SK-N-SH (cell line): ENCODE data around the gene VKORC1L1. TPM values are rescaled to one million over a fixed set of nuclear protein-coding genes. Genes with fewer than 3 reads are reported as not detected.
"Not testable (repeated sequence)": the region's sequence is repeated elsewhere in the genome, so short reads cannot be mapped to it uniquely, and the experiment has no call there.

Source experiments
- CTCF ChIA-PET: fragments of 300-600, 350-600 bp; formaldehyde crosslinking; extraction: SDS; loops from one replicate; lab custom pipeline; 2021; lab: Yijun Ruan, JAX
- POLR2A ChIA-PET: fragments of 350-600 bp; sonication (Branson Sonifier 250); formaldehyde crosslinking; extraction: SDS; loops from one replicate; lab custom pipeline; 2020; ENCODE audit warnings: antibody characterized with exemption, inconsistent platforms; lab: Yijun Ruan, JAX
- DNase-seq: peaks from one replicate; pipeline ENCODE4 v3.0.0; 2012
- H2AFZ ChIP-seq: fragments of 200-600 bp; sonication (generic); 2 replicates; pipeline ENCODE4 v1.8.1; 2016; ENCODE audit warnings: antibody characterized with exemption, mild to moderate bottlenecking, low read depth
- H3F3A ChIP-seq: fragments of 200-600 bp; sonication (generic); replicated peaks from 2 replicates; pipeline ENCODE3; 2016; ENCODE audit warnings: antibody characterized with exemption, mild to moderate bottlenecking; ENCODE audit not compliant: insufficient read depth
- H3K27ac ChIP-seq, 2 experiments: fragments of 200-500 bp in 1 of 2; fragments of 200-600 bp in 1 of 2; sonication (Bioruptor generic) in 1 of 2; sonication (generic), shearing (Covaris generic) in 1 of 2; 2 replicates each; pipeline versions ENCODE4 v1.5.1 to v1.6.1; 2014 to 2016; ENCODE audit warnings: low read depth in 2 of 2, inconsistent platforms in 1 of 2, low read length in 1 of 2, mild to moderate bottlenecking in 1 of 2, mixed read lengths in 1 of 2
- H3K27me3 ChIP-seq: fragments of 200-600 bp; sonication (generic), shearing (Covaris generic); 2 replicates; pipeline ENCODE4 v1.6.1; 2016; ENCODE audit warnings: mixed run types; ENCODE audit not compliant: insufficient read depth
- H3K36me3 ChIP-seq, 2 experiments: fragments of 200-500 bp in 1 of 2; fragments of 200-600 bp in 1 of 2; sonication (Bioruptor generic) in 1 of 2; sonication (generic) in 1 of 2; replicated peaks in 1 of 2; 2 replicates each; pipeline versions ENCODE3 to v1.5.1; 2014 to 2016; ENCODE audit warnings: low read length in 1 of 2, mild to moderate bottlenecking in 1 of 2; ENCODE audit not compliant: insufficient read depth in 2 of 2, control insufficient read depth in 1 of 2
- H3K4me1 ChIP-seq, 2 experiments: fragments of 200-500 bp in 1 of 2; fragments of 200-600 bp in 1 of 2; sonication (Bioruptor generic) in 1 of 2; sonication (generic), shearing (Covaris generic) in 1 of 2; 2 replicates each; pipeline versions ENCODE4 v1.5.1 to v1.6.1; 2014 to 2016; ENCODE audit warnings: low read depth in 1 of 2, low read length in 1 of 2, mixed run types in 1 of 2; ENCODE audit not compliant: insufficient read depth in 2 of 2, control insufficient read depth in 1 of 2
- H3K4me2 ChIP-seq: fragments of 200-600 bp; sonication (generic), shearing (Covaris generic); 2 replicates; pipeline ENCODE4 v1.6.1; 2017; ENCODE audit warnings: mixed run types
- H3K4me3 ChIP-seq, 2 experiments: fragments of 200-500 bp in 1 of 2; fragments of 200-600 bp in 1 of 2; sonication (Bioruptor generic) in 1 of 2; sonication (generic), shearing (Covaris generic) in 1 of 2; 2 replicates each; pipeline versions ENCODE4 v1.5.1 to v1.8.1; 2014 to 2016; ENCODE audit warnings: low read depth in 2 of 2, inconsistent platforms in 1 of 2, low read length in 1 of 2, mild to moderate bottlenecking in 1 of 2, mixed read lengths in 1 of 2, moderate library complexity in 1 of 2
- H3K79me2 ChIP-seq: fragments of 200-600 bp; sonication (generic); 2 replicates; pipeline ENCODE4 v1.8.1; 2017; ENCODE audit warnings: mild to moderate bottlenecking; ENCODE audit not compliant: insufficient read depth
- H3K9ac ChIP-seq: fragments of 200-600 bp; sonication (generic); 2 replicates; pipeline ENCODE4 v1.6.1; 2017; ENCODE audit warnings: mixed run types
- H3K9me2 ChIP-seq: fragments of 200-600 bp; sonication (generic); 2 replicates; pipeline ENCODE4 v1.6.1; 2017; ENCODE audit warnings: mixed run types
- H3K9me3 ChIP-seq: fragments of 200-600 bp; sonication (generic); 2 replicates; pipeline ENCODE4 v1.6.1; 2017; ENCODE audit warnings: mixed run types, mild to moderate bottlenecking, moderate library complexity
- H4K20me1 ChIP-seq: fragments of 200-600 bp; sonication (generic); 2 replicates; pipeline ENCODE4 v1.6.1; 2017; ENCODE audit warnings: mild to moderate bottlenecking, mixed run types; ENCODE audit not compliant: insufficient read depth
- CHD2 ChIP-seq: fragments of 150-350 bp; IDR thresholded peaks from 2 replicates; pipeline ENCODE4 v1.6.1; 2018; ENCODE audit warnings: low read length; ENCODE audit not compliant: partially characterized antibody
- EP300 ChIP-seq, 2 experiments: IDR thresholded peaks; 2 replicates each; pipeline versions ENCODE4 v1.4.0 to v1.6.1; 2012; ENCODE audit warnings: borderline replicate concordance in 1 of 2, low read depth in 1 of 2, low read length in 1 of 2
- FOXM1 ChIP-seq: IDR thresholded peaks from 2 replicates; pipeline ENCODE4 v1.4.0; 2012; ENCODE audit warnings: low read depth, mild to moderate bottlenecking
- GABPA ChIP-seq: IDR thresholded peaks from 2 replicates; pipeline ENCODE4 v1.4.0; 2012; ENCODE audit warnings: low read depth, mild to moderate bottlenecking
- GATA2 ChIP-seq: sonication (generic); formaldehyde crosslinking; IDR thresholded peaks from 2 replicates; pipeline ENCODE4 v1.5.0; 2020; ENCODE audit warnings: mild to moderate bottlenecking, missing genetic modification reagents
- JUND ChIP-seq: IDR thresholded peaks from 2 replicates; pipeline ENCODE4 v1.4.0; 2012
- MEF2A ChIP-seq: IDR thresholded peaks from 2 replicates; pipeline ENCODE4 v1.4.0; 2012; ENCODE audit warnings: low read depth, borderline replicate concordance
- NFIC ChIP-seq: IDR thresholded peaks from 2 replicates; pipeline ENCODE4 v1.4.0; 2012; ENCODE audit warnings: borderline replicate concordance
- NRF1 ChIP-seq: IDR thresholded peaks from 2 replicates; pipeline ENCODE4 v1.6.1; 2012; ENCODE audit warnings: low read depth, mild to moderate bottlenecking, low read length
- POLR2AphosphoS5 ChIP-seq: IDR thresholded peaks from 2 replicates; pipeline ENCODE4 v1.6.1; 2012; ENCODE audit warnings: low read depth, low read length
- RFX5 ChIP-seq: IDR thresholded peaks from 2 replicates; pipeline ENCODE4 v1.6.1; 2012; ENCODE audit warnings: mild to moderate bottlenecking, improper control_type of control experiment, low read length
- RXRA ChIP-seq: IDR thresholded peaks from 2 replicates; pipeline ENCODE4 v1.4.0; 2012; ENCODE audit warnings: low read depth, mild to moderate bottlenecking, borderline replicate concordance
- YY1 ChIP-seq: IDR thresholded peaks from 2 replicates; pipeline ENCODE4 v1.4.0; 2012; ENCODE audit warnings: low read depth, mild to moderate bottlenecking
- WGBS: methylation state at CpG from one replicate; pipeline ENCODE4 v1.1.6; 2017; ENCODE audit warnings: low lambda C conversion rate; 5-methylcytosine and 5-hydroxymethylcytosine counted together
- polyA plus RNA-seq, 3 experiments: library from polyadenylated mRNA; depleted of rRNA; stranded (reverse); fragments of >200 nt; gene quantifications; 2 replicates each; pipeline ENCODE4 v1.2.3, GENCODE V29; 2012
- TF ChIP-seq, protein P1 (sequence below): IDR thresholded peaks from 2 replicates; pipeline ENCODE4 v1.4.0; 2012; ENCODE audit warnings: low read depth
- TF ChIP-seq, protein P2 (sequence below): IDR thresholded peaks from 2 replicates; pipeline ENCODE4; 2012
- TF ChIP-seq, protein P3 (sequence below): fragments of 150-350 bp; IDR thresholded peaks from 2 replicates; pipeline ENCODE4 v1.6.1; 2017; ENCODE audit warnings: antibody characterized with exemption, low read length, low read depth, borderline replicate concordance
- TF ChIP-seq, protein P4 (sequence below): IDR thresholded peaks from 2 replicates; pipeline ENCODE4 v1.4.0; 2012; ENCODE audit warnings: low read depth, borderline replicate concordance

Gene VKORC1L1
- polyA plus RNA-seq, 1 of the 3 experiments (the other 2 are of a cell fraction) = 14.7 TPM

DNA sequence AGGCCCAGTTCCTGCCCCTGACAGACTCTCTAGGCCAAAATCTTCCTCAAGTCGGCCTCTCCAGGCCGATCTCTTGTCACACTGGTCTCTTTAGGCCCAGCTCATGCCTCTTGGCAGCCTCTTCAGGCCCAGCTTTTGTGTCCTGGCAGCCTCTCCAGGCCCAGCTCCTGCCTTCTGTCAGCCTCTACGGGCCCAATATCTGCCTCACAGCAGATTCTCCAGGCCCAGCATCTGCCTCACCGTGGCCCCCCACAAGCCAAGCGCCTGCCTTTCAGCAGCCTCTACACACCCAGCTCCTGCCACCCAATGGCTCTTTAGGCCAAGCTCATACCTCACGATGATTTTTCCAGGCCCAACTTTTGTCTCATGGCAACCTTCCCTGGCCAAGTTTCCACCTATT, 33.0 kb upstream of the VKORC1L1 start:
- Histone ChIP-seq H3K36me3 (peaks cover 0 to 22% of the 10 kb centered on the region in 2 experiments), H3K9ac (no peak overlapping the region), H4K20me1 (no peaks in the 10 kb centered on the region), H2AFZ (no peak overlapping the region), H3K4me2 (no peak overlapping the region), H3K9me2 (no peaks in the 10 kb centered on the region), H3K4me1 (no peaks in the 10 kb centered on the region), H3K27me3 (no peaks in the 10 kb centered on the region), H3K9me3 (no peaks in the 10 kb centered on the region), H3K79me2 (no peaks in the 10 kb centered on the region), H3F3A (no peaks in the 10 kb centered on the region), H3K4me3 (no peak overlapping the region), H3K27ac (no peak overlapping the region)
- WGBS = 88% methylated on average over 6 of the region's 6 CpGs
- DNase-seq = no peak
- TF ChIP-seq RXRA (no peak), POLR2AphosphoS5 (no peak), NRF1 (no peak), CHD2 (no peak), GABPA (no peak), YY1 (no peak)
- ChIA-PET POLR2A (no interaction called here), CTCF (no interaction called here)

DNA sequence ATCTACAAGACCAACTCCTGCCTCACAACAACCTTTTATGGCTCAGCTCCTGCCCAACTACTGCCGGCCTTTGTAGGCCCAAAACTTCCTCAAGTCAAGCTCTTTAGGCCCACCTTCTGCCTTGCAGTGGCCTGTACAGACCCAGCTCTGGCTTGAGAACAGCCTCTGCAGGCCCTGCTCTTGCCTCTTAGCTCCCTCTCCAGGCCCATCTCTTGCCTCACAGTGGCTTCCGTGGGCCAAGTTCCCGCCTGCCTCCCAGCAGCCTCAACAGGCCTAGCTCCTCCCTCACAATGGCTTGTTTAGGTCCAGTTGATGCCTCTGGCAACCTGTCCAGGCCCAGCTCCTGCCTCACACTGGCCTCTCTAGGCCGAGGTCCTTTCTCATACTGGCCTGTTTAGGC, 32.4 kb upstream of the VKORC1L1 start:
- no peak overlapping the region for H3K27ac ChIP-seq
- H3K4me1 ChIP-seq = no peaks in the 10 kb centered on the region
- TF ChIP-seq, protein P1, sequence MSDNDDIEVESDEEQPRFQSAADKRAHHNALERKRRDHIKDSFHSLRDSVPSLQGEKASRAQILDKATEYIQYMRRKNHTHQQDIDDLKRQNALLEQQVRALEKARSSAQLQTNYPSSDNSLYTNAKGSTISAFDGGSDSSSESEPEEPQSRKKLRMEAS = no peak
- no peak for TF ChIP-seq GATA2 (CRISPR knock-in tag)
- no peak for TF ChIP-seq MEF2A
- TF ChIP-seq, protein P2, sequence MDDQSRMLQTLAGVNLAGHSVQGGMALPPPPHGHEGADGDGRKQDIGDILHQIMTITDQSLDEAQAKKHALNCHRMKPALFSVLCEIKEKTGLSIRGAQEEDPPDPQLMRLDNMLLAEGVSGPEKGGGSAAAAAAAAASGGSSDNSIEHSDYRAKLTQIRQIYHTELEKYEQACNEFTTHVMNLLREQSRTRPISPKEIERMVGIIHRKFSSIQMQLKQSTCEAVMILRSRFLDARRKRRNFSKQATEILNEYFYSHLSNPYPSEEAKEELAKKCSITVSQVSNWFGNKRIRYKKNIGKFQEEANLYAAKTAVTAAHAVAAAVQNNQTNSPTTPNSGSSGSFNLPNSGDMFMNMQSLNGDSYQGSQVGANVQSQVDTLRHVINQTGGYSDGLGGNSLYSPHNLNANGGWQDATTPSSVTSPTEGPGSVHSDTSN = no peak
- TF ChIP-seq FOXM1 = no peak
- TF ChIP-seq, protein P3, sequence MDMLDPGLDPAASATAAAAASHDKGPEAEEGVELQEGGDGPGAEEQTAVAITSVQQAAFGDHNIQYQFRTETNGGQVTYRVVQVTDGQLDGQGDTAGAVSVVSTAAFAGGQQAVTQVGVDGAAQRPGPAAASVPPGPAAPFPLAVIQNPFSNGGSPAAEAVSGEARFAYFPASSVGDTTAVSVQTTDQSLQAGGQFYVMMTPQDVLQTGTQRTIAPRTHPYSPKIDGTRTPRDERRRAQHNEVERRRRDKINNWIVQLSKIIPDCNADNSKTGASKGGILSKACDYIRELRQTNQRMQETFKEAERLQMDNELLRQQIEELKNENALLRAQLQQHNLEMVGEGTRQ = no peak
- TF ChIP-seq JUND = no peak
- no peak for TF ChIP-seq EP300 (IDR thresholded peaks at IDR 0.05; ENCODE audit: borderline replicate concordance in 1 of 2, low read depth in 1 of 2, low read length in 1 of 2)
- TF ChIP-seq RFX5 = no peak
- TF ChIP-seq NFIC = no peak
- TF ChIP-seq, protein P4, sequence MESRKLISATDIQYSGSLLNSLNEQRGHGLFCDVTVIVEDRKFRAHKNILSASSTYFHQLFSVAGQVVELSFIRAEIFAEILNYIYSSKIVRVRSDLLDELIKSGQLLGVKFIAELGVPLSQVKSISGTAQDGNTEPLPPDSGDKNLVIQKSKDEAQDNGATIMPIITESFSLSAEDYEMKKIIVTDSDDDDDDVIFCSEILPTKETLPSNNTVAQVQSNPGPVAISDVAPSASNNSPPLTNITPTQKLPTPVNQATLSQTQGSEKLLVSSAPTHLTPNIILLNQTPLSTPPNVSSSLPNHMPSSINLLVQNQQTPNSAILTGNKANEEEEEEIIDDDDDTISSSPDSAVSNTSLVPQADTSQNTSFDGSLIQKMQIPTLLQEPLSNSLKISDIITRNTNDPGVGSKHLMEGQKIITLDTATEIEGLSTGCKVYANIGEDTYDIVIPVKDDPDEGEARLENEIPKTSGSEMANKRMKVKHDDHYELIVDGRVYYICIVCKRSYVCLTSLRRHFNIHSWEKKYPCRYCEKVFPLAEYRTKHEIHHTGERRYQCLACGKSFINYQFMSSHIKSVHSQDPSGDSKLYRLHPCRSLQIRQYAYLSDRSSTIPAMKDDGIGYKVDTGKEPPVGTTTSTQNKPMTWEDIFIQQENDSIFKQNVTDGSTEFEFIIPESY = no peak
- ChIA-PET CTCF (no interaction called here), POLR2A (no interaction called here)
- peaks cover 0 to 16% of the 10 kb centered on the region in 2 experiments for H3K36me3 ChIP-seq
- 86% methylated on average over 4 of the region's 4 CpGs for WGBS
- no peak overlapping the region for H3K4me3 ChIP-seq
- no peaks in the 10 kb centered on the region for H3F3A ChIP-seq
- H4K20me1 ChIP-seq = no peaks in the 10 kb centered on the region
- H3K9me2 ChIP-seq = no peaks in the 10 kb centered on the region
- no peak for DNase-seq
- no peak overlapping the region for H3K9ac ChIP-seq
- H3K79me2 ChIP-seq = no peaks in the 10 kb centered on the region
- H2AFZ ChIP-seq = no peak overlapping the region
- H3K4me2 ChIP-seq = no peak overlapping the region
- H3K27me3 ChIP-seq = no peaks in the 10 kb centered on the region
- no peaks in the 10 kb centered on the region for H3K9me3 ChIP-seq

DNA sequence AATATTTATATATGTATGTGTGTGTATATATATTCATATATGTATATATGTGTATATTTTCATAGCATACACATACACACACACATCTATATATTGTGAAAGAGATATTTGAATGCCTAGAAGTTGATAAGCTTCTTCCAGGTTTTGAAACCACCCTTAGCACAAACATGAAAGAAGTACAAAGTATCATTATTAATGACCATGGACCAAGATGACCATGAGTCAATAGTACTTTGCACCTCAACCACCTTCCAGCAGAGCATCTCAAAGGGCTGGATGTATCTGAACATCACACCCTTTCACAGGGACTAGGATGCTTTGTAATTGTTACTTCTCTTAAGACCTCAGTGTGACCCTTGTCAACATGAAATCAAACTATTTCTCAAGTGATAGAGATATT, 29.3 kb upstream of the VKORC1L1 start:
- H3F3A ChIP-seq, H3K36me3 ChIP-seq, CTCF ChIA-PET, H2AFZ ChIP-seq, H3K4me3 ChIP-seq, H3K9ac ChIP-seq, H3K27ac ChIP-seq, DNase-seq, H3K4me2 ChIP-seq, H3K9me3 ChIP-seq, H3K4me1 ChIP-seq, H3K27me3 ChIP-seq, H4K20me1 ChIP-seq, H3K9me2 ChIP-seq, H3K79me2 ChIP-seq, POLR2A ChIA-PET: not testable (repeated sequence)
